ENCODE measurements around the gene TRIM39.

Gene TRIM39

DNA sequence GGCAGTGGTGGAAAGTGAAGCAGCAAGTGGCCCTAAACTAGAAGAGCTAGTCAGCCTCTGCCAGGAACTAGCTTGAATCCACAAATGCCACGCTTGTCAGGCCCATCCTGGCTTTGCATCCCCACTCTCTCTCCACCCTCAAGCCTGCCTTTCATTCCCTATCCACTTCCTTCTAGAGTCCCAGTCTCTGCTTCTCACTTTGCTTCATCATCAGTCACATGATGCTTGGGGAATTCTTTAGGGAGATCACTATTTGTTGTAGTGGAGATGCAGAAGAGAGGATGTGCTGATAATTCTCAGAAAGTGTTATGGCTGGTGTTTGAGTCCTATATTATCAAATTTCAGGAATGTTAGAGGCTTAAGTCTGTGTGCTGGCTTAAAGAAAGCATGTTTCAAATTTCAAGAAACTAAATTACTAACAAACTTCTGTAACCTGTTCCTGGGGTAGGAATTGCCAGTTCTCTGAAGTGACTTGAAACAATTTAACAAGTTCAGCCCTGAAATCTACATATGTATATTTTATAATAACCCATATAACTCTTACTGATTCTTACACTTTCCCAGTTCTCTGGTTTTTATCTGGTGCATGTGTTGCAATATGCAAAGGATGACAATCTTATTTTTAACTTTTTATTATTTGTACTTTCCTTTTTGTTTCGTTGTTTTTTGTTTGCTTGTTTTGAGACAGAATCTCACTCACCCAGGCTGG lies 7.5 kb downstream of the TRIM39 start:
- TF ChIP-seq, protein P1, sequence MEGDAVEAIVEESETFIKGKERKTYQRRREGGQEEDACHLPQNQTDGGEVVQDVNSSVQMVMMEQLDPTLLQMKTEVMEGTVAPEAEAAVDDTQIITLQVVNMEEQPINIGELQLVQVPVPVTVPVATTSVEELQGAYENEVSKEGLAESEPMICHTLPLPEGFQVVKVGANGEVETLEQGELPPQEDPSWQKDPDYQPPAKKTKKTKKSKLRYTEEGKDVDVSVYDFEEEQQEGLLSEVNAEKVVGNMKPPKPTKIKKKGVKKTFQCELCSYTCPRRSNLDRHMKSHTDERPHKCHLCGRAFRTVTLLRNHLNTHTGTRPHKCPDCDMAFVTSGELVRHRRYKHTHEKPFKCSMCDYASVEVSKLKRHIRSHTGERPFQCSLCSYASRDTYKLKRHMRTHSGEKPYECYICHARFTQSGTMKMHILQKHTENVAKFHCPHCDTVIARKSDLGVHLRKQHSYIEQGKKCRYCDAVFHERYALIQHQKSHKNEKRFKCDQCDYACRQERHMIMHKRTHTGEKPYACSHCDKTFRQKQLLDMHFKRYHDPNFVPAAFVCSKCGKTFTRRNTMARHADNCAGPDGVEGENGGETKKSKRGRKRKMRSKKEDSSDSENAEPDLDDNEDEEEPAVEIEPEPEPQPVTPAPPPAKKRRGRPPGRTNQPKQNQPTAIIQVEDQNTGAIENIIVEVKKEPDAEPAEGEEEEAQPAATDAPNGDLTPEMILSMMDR (IDR thresholded peaks at IDR 0.05; ENCODE audit: control extremely low read depth, extremely low read depth, low read depth, missing control alignments), result no peak
- POLR2A ChIA-PET, result no interaction called here
- DNase-seq (ENCODE audit: extremely low spot score), result no peak
- CTCF ChIA-PET, result no interaction called here

- POLR2A ChIA-PET, result no interaction called here
- TF ChIP-seq, protein P1 (IDR thresholded peaks at IDR 0.05; ENCODE audit: control extremely low read depth, extremely low read depth, low read depth, missing control alignments), result no peak
- no peak for DNase-seq (ENCODE audit: extremely low spot score)
- CTCF ChIA-PET, result no interaction called here
Observed at GRCh38 chr6:30340589-30341054, 13.9 kb downstream of the TRIM39 start.

GRCh38 chr6:30341218-30341617 lies 14.5 kb downstream of the TRIM39 start:
- ChIA-PET POLR2A (no interaction called here), CTCF (no interaction called here)
- DNase-seq (ENCODE audit: extremely low spot score), result no peak
- TF ChIP-seq, protein P1 (IDR thresholded peaks at IDR 0.05; ENCODE audit: control extremely low read depth, extremely low read depth, low read depth, missing control alignments), result no peak

- POLR2A ChIA-PET, result no interaction called here
- TF ChIP-seq, protein P1 (IDR thresholded peaks at IDR 0.05; ENCODE audit: control extremely low read depth, extremely low read depth, low read depth, missing control alignments), result no peak
- CTCF ChIA-PET, result interaction anchor here (1.3 kb wide), 1 partner anchor 14 kb away, joined by 3 read pairs; no protein-coding TSS in a partner anchor
- DNase-seq (ENCODE audit: extremely low spot score), result no peak
Observed at GRCh38 chr6:30341728-30342127, 15.0 kb downstream of the TRIM39 start.

DNA sequence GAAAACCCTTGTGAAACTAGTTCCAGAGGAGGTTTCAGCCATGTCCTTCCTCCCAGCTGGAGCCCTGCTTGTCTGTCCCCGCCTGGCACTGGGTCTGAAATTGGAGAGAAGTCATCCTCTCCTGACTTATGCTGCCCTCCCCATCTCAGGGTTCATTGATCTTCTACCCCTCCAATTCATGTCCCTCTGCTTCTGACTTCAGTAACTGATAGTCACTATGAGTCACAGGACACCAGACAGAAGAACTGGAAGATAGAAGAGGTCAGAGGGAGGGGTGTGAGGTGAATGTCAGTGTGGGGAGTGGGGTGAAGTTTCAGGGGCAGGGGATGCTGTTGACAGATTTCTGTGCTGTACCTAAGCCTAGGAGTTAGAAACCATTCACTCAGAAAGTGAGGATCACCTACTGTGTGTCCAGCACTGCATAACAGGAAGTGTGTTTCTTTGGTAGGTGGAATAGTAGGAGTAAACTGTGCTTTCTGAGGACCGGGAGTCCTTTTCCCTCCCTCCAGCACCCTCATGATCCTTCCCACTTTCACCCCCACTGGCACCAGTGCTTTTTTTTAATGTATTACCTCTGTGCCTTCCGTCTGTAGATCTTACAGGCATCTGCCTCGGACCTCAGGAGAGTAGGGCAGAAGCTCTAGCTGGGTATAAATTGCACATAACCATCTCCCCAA lies 17.6 kb downstream of the TRIM39 start:
- ChIA-PET CTCF (no interaction called here), POLR2A (no interaction called here)
- no peak for DNase-seq (ENCODE audit: extremely low spot score)

GRCh38 chr6:30344868-30345671 lies 18.3 kb downstream of the TRIM39 start, which contains the start of gene RPP21:
RPP21 (plus strand) TSS chr6:30345156; CDS start chr6:30345172, 16 bp downstream.
- CTCF ChIA-PET, result interaction anchor here (0.8 kb wide), 1 partner anchor 126 kb away, joined by 3 read pairs; no protein-coding TSS in a partner anchor
- TF ChIP-seq, protein P1 (IDR thresholded peaks at IDR 0.05; ENCODE audit: control extremely low read depth, extremely low read depth, low read depth, missing control alignments), result no peak
- POLR2A ChIA-PET, result no interaction called here
- peak; percentile 97 for DNase-seq (ENCODE audit: extremely low spot score)

More for the DNA sequence above, 17.6 kb downstream of the TRIM39 start:
- TF ChIP-seq, protein P1 (IDR thresholded peaks at IDR 0.05; ENCODE audit: control extremely low read depth, extremely low read depth, low read depth, missing control alignments), result no peak
